KMS-11 (cell line): ENCODE measurements around the gene TALDO1.
A peak's percentile ranks its signal among the peaks of the same experiment; 100 is the strongest.

Experiments
- H2AFZ ChIP-seq: fragments of 200-600 bp; sonication (generic); 2 replicates; pipeline ENCODE4 v1.6.1; 2016; ENCODE audit warnings: antibody characterized with exemption, mixed run types, low read depth
- H3K27ac ChIP-seq: fragments of 200-600 bp; sonication (generic); 2 replicates; pipeline ENCODE4 v1.6.1; 2016; ENCODE audit warnings: mild to moderate bottlenecking, mixed run types
- H3K27me3 ChIP-seq: fragments of 200-600 bp; sonication (generic); 2 replicates; pipeline ENCODE4 v1.6.1; 2017; ENCODE audit warnings: mild to moderate bottlenecking, low read depth, mixed run types, moderate library complexity; ENCODE audit not compliant: insufficient read depth
- H3K36me3 ChIP-seq: fragments of 200-600 bp; sonication (generic); 2 replicates; pipeline ENCODE4 v1.6.1; 2017; ENCODE audit warnings: mild to moderate bottlenecking, mixed run types; ENCODE audit not compliant: insufficient read depth
- H3K4me1 ChIP-seq: fragments of 200-600 bp; sonication (generic); 2 replicates; pipeline ENCODE4 v1.6.1; 2016; ENCODE audit warnings: mild to moderate bottlenecking, low read depth, mixed run types; ENCODE audit not compliant: poor library complexity, severe bottlenecking
- H3K4me2 ChIP-seq: fragments of 200-600 bp; sonication (generic); 2 replicates; pipeline ENCODE4 v1.7.0; 2016; ENCODE audit warnings: mild to moderate bottlenecking, mixed run types
- H3K4me3 ChIP-seq: fragments of 200-600 bp; sonication (generic); IDR thresholded peaks from 2 replicates; pipeline ENCODE4 v1.6.1; 2017; ENCODE audit warnings: low read depth, low read length, mixed read lengths; ENCODE audit not compliant: insufficient read depth
- H3K79me2 ChIP-seq: fragments of 200-600 bp; sonication (generic); 2 replicates; pipeline ENCODE4 v1.6.1; 2016; ENCODE audit warnings: low read depth, mixed run types; ENCODE audit not compliant: insufficient read depth
- H3K9ac ChIP-seq: fragments of 200-600 bp; sonication (generic); 2 replicates; pipeline ENCODE4 v1.6.1; 2016; ENCODE audit warnings: mild to moderate bottlenecking, mixed run types
- H4K20me1 ChIP-seq: fragments of 200-600 bp; sonication (generic); 2 replicates; pipeline ENCODE4 v1.6.1; 2016; ENCODE audit warnings: mild to moderate bottlenecking, mixed run types; ENCODE audit not compliant: insufficient read depth
- CTCF ChIP-seq: fragments of 200-600 bp; sonication (generic); conservative IDR thresholded peaks from 2 replicates; pipeline ENCODE4 v1.6.1; 2017; ENCODE audit warnings: low read depth, mild to moderate bottlenecking, antibody characterized with exemption, low read length, moderate library complexity, mixed read lengths

TALDO1 gene

GRCh38 chr11:721247-721740 lies 26.0 kb upstream of the TALDO1 start:
- Histone ChIP-seq H3K36me3 (no peaks in the 10 kb centered on the region), H3K9ac (no peak overlapping the region), H4K20me1 (no peaks in the 10 kb centered on the region), H2AFZ (peak overlapping the region; percentile 76; the same call in 1 of the 2 replicates), H3K79me2 (no peaks in the 10 kb centered on the region), H3K27me3 (peaks cover 17% of the 10 kb centered on the region), H3K4me1 (peaks cover 48% of the 10 kb centered on the region), H3K27ac (no peak overlapping the region), H3K4me2 (peak overlapping the region; percentile 97), H3K4me3 (no peak overlapping the region)
- TF ChIP-seq CTCF: no peak

GRCh38 chr11:721741-722345 lies 25.4 kb upstream of the TALDO1 start:
- H3K4me3 ChIP-seq: no peak overlapping the region
- H3K9ac ChIP-seq: no peak overlapping the region; the same call in 1 of the 2 replicates
- H4K20me1 ChIP-seq: no peaks in the 10 kb centered on the region
- H3K4me2 ChIP-seq: peak overlapping the region; percentile 97
- TF ChIP-seq CTCF: no peak
- H3K79me2 ChIP-seq: no peaks in the 10 kb centered on the region
- no peak overlapping the region for H3K27ac ChIP-seq
- peaks cover 17% of the 10 kb centered on the region for H3K27me3 ChIP-seq
- peak overlapping the region; percentile 76 for H2AFZ ChIP-seq
- peaks cover 52% of the 10 kb centered on the region for H3K4me1 ChIP-seq
- H3K36me3 ChIP-seq: no peaks in the 10 kb centered on the region

GRCh38 chr11:722346-722811 lies 24.9 kb upstream of the TALDO1 start:
- Histone ChIP-seq H3K79me2 (no peaks in the 10 kb centered on the region), H3K27ac (no peak overlapping the region), H4K20me1 (no peaks in the 10 kb centered on the region), H3K27me3 (peaks cover 13% of the 10 kb centered on the region), H2AFZ (peak overlapping the region; percentile 76), H3K4me2 (peak overlapping the region; percentile 97), H3K4me1 (peaks cover 57% of the 10 kb centered on the region), H3K9ac (no peak overlapping the region; the same call in 1 of the 2 replicates), H3K36me3 (no peaks in the 10 kb centered on the region), H3K4me3 (no peak overlapping the region)
- TF ChIP-seq CTCF: no peak

GRCh38 chr11:723120-723883 lies 24.0 kb upstream of the TALDO1 start:
- peaks cover 67% of the 10 kb centered on the region for H3K4me1 ChIP-seq
- no peaks in the 10 kb centered on the region for H4K20me1 ChIP-seq
- no peaks in the 10 kb centered on the region for H3K79me2 ChIP-seq
- no peaks in the 10 kb centered on the region for H3K36me3 ChIP-seq
- H3K27ac ChIP-seq: no peak overlapping the region
- peak; percentile 92 for TF ChIP-seq CTCF
- no peak overlapping the region for H2AFZ ChIP-seq
- no peak overlapping the region for H3K4me3 ChIP-seq
- H3K9ac ChIP-seq: no peak overlapping the region
- peaks cover 12% of the 10 kb centered on the region for H3K27me3 ChIP-seq
- peak overlapping the region; percentile 80 for H3K4me2 ChIP-seq
